HepG2 (cell line): ENCODE data around the gene CYB5D1. TPM values are rescaled to one million over a fixed set of nuclear protein-coding genes. Genes with fewer than 3 reads are reported as not detected.

Source experiments
- CHD2 ChIP-seq: IDR thresholded peaks from 2 replicates; pipeline ENCODE4 v1.6.1; 2011; ENCODE audit warnings: low read depth, low read length, improper control_type of control experiment
- FOXK1 ChIP-seq: sonication (generic); formaldehyde crosslinking; IDR thresholded peaks from 2 replicates; pipeline ENCODE4 v1.4.0; 2020; ENCODE audit warnings: low read depth, missing genetic modification reagents, borderline replicate concordance
- GATAD2A ChIP-seq: IDR thresholded peaks from 2 replicates; pipeline ENCODE4 v1.6.1; 2016
- GMEB1 ChIP-seq: sonication (generic); formaldehyde crosslinking; IDR thresholded peaks from 2 replicates; pipeline ENCODE4 v1.5.1; 2020; ENCODE audit warnings: missing genetic modification reagents, mild to moderate bottlenecking, borderline replicate concordance
- JARID2 ChIP-seq: sonication (generic); formaldehyde crosslinking; IDR thresholded peaks from 2 replicates; pipeline ENCODE4 v1.8.1; 2023; ENCODE audit warnings: missing genetic modification reagents, inconsistent platforms; ENCODE audit not compliant: insufficient replicate concordance
- MZF1 ChIP-seq: sonication (generic); formaldehyde crosslinking; IDR thresholded peaks from 2 replicates; pipeline ENCODE4 v1.8.1; 2023; ENCODE audit warnings: mild to moderate bottlenecking, missing genetic modification reagents, borderline replicate concordance
- PATZ1 ChIP-seq: sonication (generic); formaldehyde crosslinking; IDR thresholded peaks from 2 replicates; pipeline ENCODE4 v1.4.0; 2020; ENCODE audit warnings: missing genetic modification reagents
- SPEN ChIP-seq: sonication (generic); formaldehyde crosslinking; IDR thresholded peaks from 2 replicates; pipeline ENCODE4 v1.5.1; 2020; ENCODE audit warnings: low read depth, mild to moderate bottlenecking, missing genetic modification reagents
- TARDBP ChIP-seq: sonication (generic); formaldehyde crosslinking; IDR thresholded peaks from 2 replicates; pipeline ENCODE4 v1.8.0; 2022; ENCODE audit warnings: mild to moderate bottlenecking, missing genetic modification reagents
- UBTF ChIP-seq: sonication (generic); formaldehyde crosslinking; IDR thresholded peaks from 2 replicates; pipeline ENCODE4 v1.4.0; 2020; ENCODE audit warnings: mild to moderate bottlenecking, missing genetic modification reagents
- ZFP41 ChIP-seq: sonication (generic); formaldehyde crosslinking; IDR thresholded peaks from 2 replicates; pipeline ENCODE4 v1.4.0; 2020; ENCODE audit warnings: mild to moderate bottlenecking, missing genetic modification reagents, borderline replicate concordance
- ZNF292 ChIP-seq: sonication (generic); formaldehyde crosslinking; IDR thresholded peaks from 2 replicates; pipeline ENCODE4 v1.8.1; 2022; ENCODE audit warnings: mild to moderate bottlenecking, low read depth, missing genetic modification reagents, borderline replicate concordance
- ZNF329 ChIP-seq: sonication (generic); formaldehyde crosslinking; IDR thresholded peaks from 2 replicates; pipeline ENCODE4 v1.9.0; 2021; ENCODE audit warnings: low read depth, mild to moderate bottlenecking, missing genetic modification reagents
- ZNF430 ChIP-seq: sonication (generic); formaldehyde crosslinking; IDR thresholded peaks from 2 replicates; pipeline ENCODE4 v1.9.0; 2021; ENCODE audit warnings: mild to moderate bottlenecking, missing genetic modification reagents
- ZNF792 ChIP-seq: IDR thresholded peaks from 2 replicates; pipeline ENCODE4 v1.6.1; 2016
- ZNF83 ChIP-seq: sonication (generic); formaldehyde crosslinking; IDR thresholded peaks from 2 replicates; pipeline ENCODE4 v1.4.0; 2020; ENCODE audit warnings: missing genetic modification reagents, mild to moderate bottlenecking, borderline replicate concordance
- polyA plus RNA-seq, 8 experiments: library from polyadenylated mRNA; depleted of rRNA in 3 of 8; stranded (reverse) in 7 of 8; unstranded in 1 of 8; fragments of >200 nt; fragmentation: Illumina TruSeq in 4 of 8; extraction: Trizol in 4 of 8; gene quantifications; 2 replicates each; pipeline versions ENCODE4 v1.2.1 to v1.2.3, GENCODE V29; 2011 to 2016; ENCODE audit warnings: low read depth in 4 of 8, missing spikeins in 1 of 8, mixed read lengths in 1 of 8; ENCODE audit not compliant: insufficient read depth in 1 of 8
- total RNA-seq, 5 experiments: library from RNA; depleted of rRNA; stranded (reverse); fragments of >200 nt; fragmentation: Illumina TruSeq; extraction: Trizol; gene quantifications; 2 replicates each; pipeline ENCODE4 v1.2.3, GENCODE V29; 2016; ENCODE audit warnings: low read depth in 1 of 5
- TF ChIP-seq, protein P1 (sequence below): sonication (generic); formaldehyde crosslinking; IDR thresholded peaks from 2 replicates; pipeline ENCODE4 v1.4.0; 2020; ENCODE audit warnings: missing genetic modification reagents, borderline replicate concordance
- TF ChIP-seq, protein P2 (sequence below), 2 experiments: sonication (generic) in 1 of 2; formaldehyde crosslinking in 1 of 2; IDR thresholded peaks; 2 replicates each; pipeline versions ENCODE4 v1.4.0 to v1.6.1; 2018 to 2020; ENCODE audit warnings: missing genetic modification reagents in 2 of 2, borderline replicate concordance in 1 of 2, low read depth in 1 of 2, mild to moderate bottlenecking in 1 of 2, missing biosample characterization in 1 of 2

Gene CYB5D1
- total and polyA plus RNA-seq, 2 of the 13 experiments (the other 11 are each of a cell fraction or from before 2014, with no cell fraction given) = 8.9 to 17.0 TPM

DNA sequence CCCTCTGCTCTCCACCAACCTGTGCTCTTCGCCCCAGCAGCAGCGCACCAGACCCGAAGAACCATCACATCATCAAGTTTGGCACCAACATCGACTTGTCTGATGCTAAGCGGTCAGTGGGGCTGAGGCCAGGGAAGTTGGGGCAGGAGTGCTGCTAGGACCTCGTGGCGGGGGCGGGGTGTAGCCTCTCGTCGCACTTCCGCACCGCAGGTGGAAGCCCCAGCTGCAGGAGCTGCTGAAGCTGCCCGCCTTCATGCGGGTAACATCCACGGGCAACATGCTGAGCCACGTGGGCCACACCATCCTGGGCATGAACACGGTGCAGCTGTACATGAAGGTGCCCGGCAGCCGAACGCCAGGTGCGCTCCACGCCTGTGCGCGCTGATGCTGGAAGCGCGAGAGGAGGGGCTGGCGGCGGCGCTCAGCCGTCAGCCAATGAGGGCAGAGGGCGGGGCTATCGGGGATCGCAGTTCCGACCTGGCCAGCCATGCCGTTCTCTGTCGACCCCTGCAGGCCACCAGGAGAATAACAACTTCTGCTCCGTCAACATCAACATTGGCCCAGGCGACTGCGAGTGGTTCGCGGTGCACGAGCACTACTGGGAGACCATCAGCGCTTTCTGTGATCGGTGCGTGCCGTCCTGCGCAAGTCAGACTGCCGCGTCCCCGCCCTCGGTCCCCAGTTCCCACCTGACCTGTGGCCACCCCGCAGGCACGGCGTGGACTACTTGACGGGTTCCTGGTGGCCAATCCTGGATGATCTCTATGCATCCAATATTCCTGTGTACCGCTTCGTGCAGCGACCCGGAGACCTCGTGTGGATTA is 6.2 kb upstream of the CYB5D1 start (continued):
- TF ChIP-seq ZFP41 (CRISPR knock-in tag) = no peak
- TF ChIP-seq CHD2 = no peak
- no peak for TF ChIP-seq JARID2 (CRISPR knock-in tag)
- peak; percentile 55; the same call in 1 of the 2 replicates for TF ChIP-seq ZNF430 (CRISPR knock-in tag)
- TF ChIP-seq PATZ1 (CRISPR knock-in tag) = peak; percentile 59
- TF ChIP-seq, protein P1, sequence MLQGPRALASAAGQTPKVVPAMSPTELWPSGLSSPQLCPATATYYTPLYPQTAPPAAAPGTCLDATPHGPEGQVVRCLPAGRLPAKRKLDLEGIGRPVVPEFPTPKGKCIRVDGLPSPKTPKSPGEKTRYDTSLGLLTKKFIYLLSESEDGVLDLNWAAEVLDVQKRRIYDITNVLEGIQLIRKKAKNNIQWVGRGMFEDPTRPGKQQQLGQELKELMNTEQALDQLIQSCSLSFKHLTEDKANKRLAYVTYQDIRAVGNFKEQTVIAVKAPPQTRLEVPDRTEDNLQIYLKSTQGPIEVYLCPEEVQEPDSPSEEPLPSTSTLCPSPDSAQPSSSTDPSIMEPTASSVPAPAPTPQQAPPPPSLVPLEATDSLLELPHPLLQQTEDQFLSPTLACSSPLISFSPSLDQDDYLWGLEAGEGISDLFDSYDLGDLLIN = no peak
- TF ChIP-seq GATAD2A = peak; percentile 59
- TF ChIP-seq ZNF329 (CRISPR knock-in tag) = 0 out of 2 replicates have a peak, but pooled peaks have one; percentile 31
- no peak for TF ChIP-seq ZNF792 (CRISPR knock-in tag)
- TF ChIP-seq UBTF (CRISPR knock-in tag) = peak; percentile 27; the same call in 1 of the 2 replicates
- TF ChIP-seq ZNF292 (CRISPR knock-in tag) = no peak
- TF ChIP-seq TARDBP (CRISPR knock-in tag) = 0 out of 2 replicates have a peak, but pooled peaks have one; percentile 52
- peak; percentile 64; the same call in 1 of the 2 replicates for TF ChIP-seq FOXK1
- no peak for TF ChIP-seq MZF1 (CRISPR knock-in tag)
- TF ChIP-seq, protein P2, sequence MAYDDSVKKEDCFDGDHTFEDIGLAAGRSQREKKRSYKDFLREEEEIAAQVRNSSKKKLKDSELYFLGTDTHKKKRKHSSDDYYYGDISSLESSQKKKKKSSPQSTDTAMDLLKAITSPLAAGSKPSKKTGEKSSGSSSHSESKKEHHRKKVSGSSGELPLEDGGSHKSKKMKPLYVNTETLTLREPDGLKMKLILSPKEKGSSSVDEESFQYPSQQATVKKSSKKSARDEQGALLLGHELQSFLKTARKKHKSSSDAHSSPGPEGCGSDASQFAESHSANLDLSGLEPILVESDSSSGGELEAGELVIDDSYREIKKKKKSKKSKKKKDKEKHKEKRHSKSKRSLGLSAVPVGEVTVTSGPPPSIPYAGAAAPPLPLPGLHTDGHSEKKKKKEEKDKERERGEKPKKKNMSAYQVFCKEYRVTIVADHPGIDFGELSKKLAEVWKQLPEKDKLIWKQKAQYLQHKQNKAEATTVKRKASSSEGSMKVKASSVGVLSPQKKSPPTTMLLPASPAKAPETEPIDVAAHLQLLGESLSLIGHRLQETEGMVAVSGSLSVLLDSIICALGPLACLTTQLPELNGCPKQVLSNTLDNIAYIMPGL (CRISPR knock-in tag; IDR thresholded peaks at IDR 0.05; ENCODE audit: borderline replicate concordance in 1 of 2, low read depth in 1 of 2) = peak; percentile 62 to 66; a peak in 2 of 4 replicates
- peak; percentile 65; the same call in 1 of the 2 replicates for TF ChIP-seq GMEB1 (CRISPR knock-in tag)
- no peak for TF ChIP-seq ZNF83 (CRISPR knock-in tag)
- TF ChIP-seq SPEN (CRISPR knock-in tag) = no peak
